ENCODE data around the gene CRIP2.

CRIP2 gene

GRCh38 chr14:105481886-105482457 lies 7.4 kb downstream of the CRIP2 start:
- no peak for TF ChIP-seq CTCF (IDR thresholded peaks at IDR 0.05)

GRCh38 chr14:105482486-105483110 lies 8.0 kb downstream of the CRIP2 start:
- no peak for TF ChIP-seq CTCF (IDR thresholded peaks at IDR 0.05)

GRCh38 chr14:105483300-105484068 lies 8.9 kb downstream of the CRIP2 start:
- no peak for TF ChIP-seq CTCF (IDR thresholded peaks at IDR 0.05)

GRCh38 chr14:105484069-105484996 lies 9.7 kb downstream of the CRIP2 start:
- TF ChIP-seq CTCF (IDR thresholded peaks at IDR 0.05) = no peak

GRCh38 chr14:105484997-105485393 lies 10.4 kb downstream of the CRIP2 start:
- TF ChIP-seq CTCF (IDR thresholded peaks at IDR 0.05) = no peak

GRCh38 chr14:105485739-105486162 lies 11.1 kb downstream of the CRIP2 start:
- no peak for TF ChIP-seq CTCF (IDR thresholded peaks at IDR 0.05)
